Glomerular visceral epithelial cell (primary cell): ENCODE results near the gene WDR18.

Source experiments
- DNase-seq: peaks from one replicate; pipeline ENCODE4 v3.0.0-alpha.2; 2016; ENCODE audit errors: extremely low spot score

Gene WDR18

GRCh38 chr19:984165-984967 is at the start of gene WDR18:
TSS of gene WDR18 (plus strand) at chr19:984345. CDS start at chr19:984354, 9 bp downstream.
- peak; percentile 89 for DNase-seq

- DNase-seq: no peak
Observed at GRCh38 chr19:934865-935479, 49.2 kb upstream of the WDR18 start.

GRCh38 chr19:936175-936546 is 48.0 kb upstream of the WDR18 start:
- DNase-seq: no peak

- DNase-seq: no peak
Observed at GRCh38 chr19:937259-937694, 46.9 kb upstream of the WDR18 start.

- no peak for DNase-seq
Observed at GRCh38 chr19:938233-938923, 45.8 kb upstream of the WDR18 start.

- no peak for DNase-seq
Observed at GRCh38 chr19:939439-939838, 44.7 kb upstream of the WDR18 start.

- DNase-seq: no peak
Observed at GRCh38 chr19:939922-940321, 44.2 kb upstream of the WDR18 start.

- DNase-seq: peak; percentile 92
Observed at GRCh38 chr19:940591-941291, 43.4 kb upstream of the WDR18 start.

- DNase-seq: no peak
Observed at GRCh38 chr19:941292-942132, 42.6 kb upstream of the WDR18 start.

- no peak for DNase-seq
Observed at GRCh38 chr19:942133-942645, 42.0 kb upstream of the WDR18 start.

- DNase-seq: no peak
Observed at GRCh38 chr19:943551-944170, 40.5 kb upstream of the WDR18 start.

- DNase-seq: no peak
Observed at GRCh38 chr19:944171-944567, 40.0 kb upstream of the WDR18 start.

- no peak for DNase-seq
Observed at GRCh38 chr19:944663-945241, 39.4 kb upstream of the WDR18 start.

- DNase-seq: no peak
Observed at GRCh38 chr19:945401-946252, 38.5 kb upstream of the WDR18 start.

GRCh38 chr19:947090-947706 is 36.9 kb upstream of the WDR18 start:
- no peak for DNase-seq

- no peak for DNase-seq
Observed at GRCh38 chr19:947707-948539, 36.2 kb upstream of the WDR18 start.

GRCh38 chr19:948842-949496 is 35.2 kb upstream of the WDR18 start:
- DNase-seq: no peak
